ENCODE results near the gene FAM163B. TPM values are rescaled to one million over a fixed set of nuclear protein-coding genes. Genes with fewer than 3 reads are reported as not detected.

Gene FAM163B
- total and polyA plus RNA-seq, 9 of the 15 experiments (the other 6 are each of a cell fraction or from before 2014, with no cell fraction given): not detected

- no TSS peak for BruUV-seq (replicated peaks)
- Histone ChIP-seq H3K79me2 (ENCODE audit: control insufficient read depth, insufficient read depth, low read length) (no peaks in the 10 kb centered on the region), H3K4me1 (replicated peaks in 1 of 2; ENCODE audit: control insufficient read depth in 2 of 2, insufficient read depth in 2 of 2, low read length in 2 of 2) (peaks cover 0 to 21% of the 10 kb centered on the region in 2 experiments; a peak in 1 of 5 replicates), H3K9me1 (ENCODE audit: control insufficient read depth, insufficient read depth, low read length) (no peaks in the 10 kb centered on the region), H3K36me3 (ENCODE audit: control insufficient read depth, insufficient read depth, low read length) (no peaks in the 10 kb centered on the region), H3K4me3 (no peak overlapping the region), H3K27ac (ENCODE audit: extremely low read depth, low read depth, low read length) (no peak overlapping the region), H2AFZ (ENCODE audit: low read depth, low read length) (no peak overlapping the region), H3K9me3 (replicated peaks; ENCODE audit: control insufficient read depth, insufficient read depth, low read depth, low read length) (no peaks in the 10 kb centered on the region), H3K4me2 (ENCODE audit: insufficient read depth, low read length) (no peak overlapping the region), H3K27me3 (ENCODE audit: control insufficient read depth in 2 of 2, insufficient read depth in 2 of 2, low read length in 2 of 2) (peaks cover 68 to 95% of the 10 kb centered on the region in 2 experiments; a peak in 4 of 5 replicates), H4K20me1 (replicated peaks; ENCODE audit: control insufficient read depth, insufficient read depth, low read length) (peaks cover 27% of the 10 kb centered on the region), H3K9ac (ENCODE audit: insufficient read depth in 1 of 2, low read depth in 2 of 2, low read length in 2 of 2) (no peak overlapping the region)
- 4% methylated on average over 11 of the region's 11 CpGs for WGBS (ENCODE audit: insufficient coverage, low coverage, missing lambda C conversion rate)
- DNase-seq (ENCODE audit: extremely low read depth in 1 of 4, low spot score in 3 of 4): no peak
- no peak for FAIRE-seq
- ChIA-PET CTCF (ENCODE audit: low intra/inter-chr PET ratio) (no interaction called here), POLR2A (interaction anchor here (0.6 to 1.4 kb wide), 2 partner anchors 15 to 22 kb away, joined by 5 to 6 read pairs; no protein-coding TSS in a partner anchor)
- in situ Hi-C loops (cut with MboI) (no loop called here), intact Hi-C loops (cut with micrococcal nuclease) (no loop called here)
- no peak for ATAC-seq
- TF ChIP-seq ZNF79 (CRISPR knock-in tag; IDR thresholded peaks at IDR 0.05; ENCODE audit: low read depth) (no peak), RFX5 (IDR thresholded peaks at IDR 0.05; ENCODE audit: low read depth, low read length) (no peak), THAP12 (CRISPR knock-in tag; IDR thresholded peaks at IDR 0.05) (no peak), L3MBTL2 (IDR thresholded peaks at IDR 0.05) (no peak), JUND (IDR thresholded peaks at IDR 0.05; ENCODE audit: borderline replicate concordance, low read depth, low read length) (no peak), JUND (tag; IDR thresholded peaks at IDR 0.05; ENCODE audit: borderline replicate concordance, low read depth, low read length) (no peak), ZNF143 (CRISPR knock-in tag; IDR thresholded peaks at IDR 0.05) (no peak), ZC3H11A (IDR thresholded peaks at IDR 0.05; ENCODE audit: low read depth, low read length) (no peak), GTF2E2 (tag; IDR thresholded peaks at IDR 0.05) (no peak), HES1 (IDR thresholded peaks at IDR 0.05; ENCODE audit: low read depth) (no peak), NCOA1 (IDR thresholded peaks at IDR 0.05; ENCODE audit: low read depth) (no peak), PCBP2 (IDR thresholded peaks at IDR 0.05; ENCODE audit: low read depth, low read length, poor library complexity, severe bottlenecking) (no peak), E2F4 (CRISPR knock-in tag; IDR thresholded peaks at IDR 0.05; ENCODE audit: low read depth) (no peak), DACH1 (IDR thresholded peaks at IDR 0.05; ENCODE audit: partially characterized antibody) (no peak), ASH1L (IDR thresholded peaks at IDR 0.05; ENCODE audit: borderline replicate concordance, low read depth, partially characterized antibody) (no peak), LEF1 (IDR thresholded peaks at IDR 0.05) (no peak), ZNF311 (CRISPR knock-in tag; IDR thresholded peaks at IDR 0.05) (no peak), SP1 (CRISPR knock-in tag; IDR thresholded peaks at IDR 0.05) (no peak), TFE3 (CRISPR knock-in tag; IDR thresholded peaks at IDR 0.05) (no peak)
Measured at GRCh38 chr9:133528876-133529241, 80.3 kb downstream of the FAM163B start.

Data from K562 (cell line).